SK-N-DZ (cell line): Measurements from ENCODE around the gene ZFYVE21.

Experiments used
- DNase-seq: peaks from one replicate; pipeline ENCODE4 v3.0.0-alpha.2; 2015; ENCODE audit warnings: low spot score

Gene ZFYVE21

GRCh38 chr14:103737432-103738045 is 21.9 kb downstream of the ZFYVE21 start:
- DNase-seq = no peak

- DNase-seq = no peak
Observed at GRCh38 chr14:103738166-103738565, 22.6 kb downstream of the ZFYVE21 start.

GRCh38 chr14:103738701-103739451 is 23.3 kb downstream of the ZFYVE21 start:
- no peak for DNase-seq

- DNase-seq = no peak
Observed at GRCh38 chr14:103739466-103739792, 23.8 kb downstream of the ZFYVE21 start.

- no peak for DNase-seq
Observed at GRCh38 chr14:103739793-103740501, 24.3 kb downstream of the ZFYVE21 start.

- no peak for DNase-seq
Observed at GRCh38 chr14:103740991-103741689, 25.5 kb downstream of the ZFYVE21 start.

- no peak for DNase-seq
Observed at GRCh38 chr14:103741876-103742275, 26.3 kb downstream of the ZFYVE21 start.

- DNase-seq = no peak
Observed at GRCh38 chr14:103742499-103743255, 27.1 kb downstream of the ZFYVE21 start.

- DNase-seq = no peak
Observed at GRCh38 chr14:103743691-103744090, 28.1 kb downstream of the ZFYVE21 start.

GRCh38 chr14:103744621-103745395 is 29.2 kb downstream of the ZFYVE21 start:
- no peak for DNase-seq

GRCh38 chr14:103745424-103745823 is 29.8 kb downstream of the ZFYVE21 start:
- DNase-seq = no peak

GRCh38 chr14:103746701-103747100 is 31.1 kb downstream of the ZFYVE21 start:
- no peak for DNase-seq

- no peak for DNase-seq
Observed at GRCh38 chr14:103748534-103748857, 32.9 kb downstream of the ZFYVE21 start.

- no peak for DNase-seq
Observed at GRCh38 chr14:103749452-103749851, 33.8 kb downstream of the ZFYVE21 start.

- DNase-seq = no peak
Observed at GRCh38 chr14:103749860-103750259, 34.2 kb downstream of the ZFYVE21 start.

GRCh38 chr14:103753774-103754173 is 38.2 kb downstream of the ZFYVE21 start:
- no peak for DNase-seq

- DNase-seq = no peak
Observed at GRCh38 chr14:103755060-103755459, 39.5 kb downstream of the ZFYVE21 start.

GRCh38 chr14:103758059-103758776 is 42.6 kb downstream of the ZFYVE21 start:
- no peak for DNase-seq

GRCh38 chr14:103762036-103762435 is 46.4 kb downstream of the ZFYVE21 start:
- no peak for DNase-seq

- no peak for DNase-seq
Observed at GRCh38 chr14:103762541-103762940, 46.9 kb downstream of the ZFYVE21 start.
